Activated B cell treated with CpG ODN at 0.5 μM for 24 hours (primary cell): ENCODE measurements around the gene MMEL1. TPM values are rescaled to one million over a fixed set of nuclear protein-coding genes. Genes with fewer than 3 reads are reported as not detected.
"Not testable (repeated sequence)": the region's sequence is repeated elsewhere in the genome, so short reads cannot be mapped to it uniquely, and the experiment has no call there.

Experiments
- ATAC-seq: fragments of 200-7000 bp; cut with Tn5 transposase; one replicate; pipeline ENCODE4 v1.10.0; 2021; ENCODE audit warnings: low read depth, mild to moderate bottlenecking, moderate library complexity
- CTCF ChIA-PET: fragments of 350-600 bp; sonication (Branson Sonifier 250); formaldehyde crosslinking; loops from one replicate; lab custom pipeline; 2021; ENCODE audit warnings: antibody characterized with exemption; lab: Charles Lee
- POLR2A ChIA-PET: fragments of 350-600 bp; sonication (Branson Sonifier 250); formaldehyde crosslinking; loops from one replicate; lab custom pipeline; 2021; ENCODE audit warnings: antibody characterized with exemption; lab: Charles Lee
- DNase-seq: peaks from one replicate; pipeline ENCODE4 v3.0.0; 2022
- H3K27ac Mint-ChIP-seq: one replicate; pipeline ENCODE4 v1.8.0; 2020; ENCODE audit warnings: mixed read lengths
- H3K27me3 Mint-ChIP-seq: one replicate; pipeline ENCODE4 v1.8.0; 2021; ENCODE audit warnings: mixed read lengths
- H3K36me3 Mint-ChIP-seq: one replicate; pipeline ENCODE4 v1.8.0; 2021; ENCODE audit warnings: low read depth, mixed read lengths
- H3K4me1 Mint-ChIP-seq: one replicate; pipeline ENCODE4 v1.8.0; 2021; ENCODE audit warnings: mixed read lengths
- H3K4me3 Mint-ChIP-seq: one replicate; pipeline ENCODE4 v1.8.0; 2020; ENCODE audit warnings: mild to moderate bottlenecking, mixed read lengths
- H3K9me3 Mint-ChIP-seq: one replicate; pipeline ENCODE4 v1.8.0; 2020; ENCODE audit warnings: mixed read lengths
- CTCF ChIP-seq: fragments of 200-600 bp; IDR thresholded peaks from one replicate; pipeline ENCODE4 v1.8.0; 2022; ENCODE audit warnings: antibody characterized with exemption, mild to moderate bottlenecking
- intact Hi-C: fragments of 100-400 bp; cut with micrococcal nuclease; formaldehyde crosslinking; loops from one replicate; pipeline ENCODE4 v1.15.1; 2024
- total RNA-seq: library from RNA; stranded (reverse); gene quantifications from 2 replicates; pipeline ENCODE4 v1.2.3, GENCODE V29; 2022

Gene MMEL1
- total RNA-seq, 1 donor from 2014 or later: not detected

GRCh38 chr1:2583871-2584351 is 48.9 kb downstream of the MMEL1 start:
- H3K27ac Mint-ChIP-seq: peak overlapping the region; percentile 93
- H3K9me3 Mint-ChIP-seq: peaks cover 3% of the 10 kb centered on the region
- POLR2A ChIA-PET: interaction anchor here (1.2 to 8.1 kb wide), 5 partner anchors 13 to 58 kb away, joined by 4 to 224 read pairs (median 48); partner anchors contain the start of genes PANK4 and TNFRSF14
- no peak for DNase-seq
- peak overlapping the region; percentile 7 for H3K4me3 Mint-ChIP-seq
- intact Hi-C loops: loop anchor here (10.0 kb wide), 2 partner anchors 809 to 1321 kb away; partner anchors contain the start of genes C1orf174 and NADK
- TF ChIP-seq CTCF: no peak
- CTCF ChIA-PET: interaction anchor here (1.4 to 3.7 kb wide), 4 partner anchors 23 to 58 kb away, joined by 3 to 39 read pairs (median 12); partner anchors contain the start of genes PANK4 and TNFRSF14
- peaks cover 5% of the 10 kb centered on the region for H3K36me3 Mint-ChIP-seq
- H3K27me3 Mint-ChIP-seq: no peaks in the 10 kb centered on the region
- peaks cover 68% of the 10 kb centered on the region for H3K4me1 Mint-ChIP-seq
- ATAC-seq: no peak

GRCh38 chr1:2583331-2583791 is 49.5 kb downstream of the MMEL1 start:
- DNase-seq (no peak), ATAC-seq (no peak)
- intact Hi-C loops: loop anchor here (10.0 kb wide), 2 partner anchors 809 to 1321 kb away; partner anchors contain the start of genes C1orf174 and NADK
- CTCF ChIA-PET: interaction anchor here (1.4 to 3.7 kb wide), 3 partner anchors 28 to 57 kb away, joined by 3 to 39 read pairs (median 13); partner anchors contain the start of genes PANK4 and TNFRSF14
- Mint-ChIP-seq H3K36me3 (peaks cover 5% of the 10 kb centered on the region), H3K27ac (peak overlapping the region; percentile 93), H3K9me3 (peaks cover 3% of the 10 kb centered on the region), H3K4me1 (peaks cover 74% of the 10 kb centered on the region), H3K27me3 (no peaks in the 10 kb centered on the region), H3K4me3 (peak overlapping the region; percentile 7)
- no peak for TF ChIP-seq CTCF
- POLR2A ChIA-PET: interaction anchor here (1.2 to 8.1 kb wide), 4 partner anchors 21 to 57 kb away, joined by 4 to 224 read pairs (median 128); partner anchors contain the start of genes PANK4 and TNFRSF14

- intact Hi-C loops: loop anchor here (10.0 kb wide), 2 partner anchors 808 to 1322 kb away; partner anchors contain the start of genes C1orf174 and NADK
- DNase-seq (no peak), ATAC-seq (no peak)
- Mint-ChIP-seq H3K4me3 (peak overlapping the region; percentile 9), H3K27ac (peak overlapping the region; percentile 93), H3K9me3 (peaks cover 3% of the 10 kb centered on the region), H3K27me3 (no peaks in the 10 kb centered on the region), H3K4me1 (peaks cover 76% of the 10 kb centered on the region), H3K36me3 (peaks cover 5% of the 10 kb centered on the region)
- POLR2A ChIA-PET: interaction anchor here (6.5 to 8.1 kb wide), 2 partner anchors 26 to 35 kb away, joined by 209 to 224 read pairs; partner anchors contain the start of gene TNFRSF14
- CTCF ChIA-PET: interaction anchor here (1.4 kb wide), 1 partner anchor 56 kb away, joined by 3 read pairs; the partner anchor contains the start of gene PANK4
- no peak for TF ChIP-seq CTCF
These were observed 50.4 kb downstream of the MMEL1 start for GRCh38 chr1:2582391-2582790.

- ChIA-PET POLR2A (interaction anchor here (0.6 to 8.1 kb wide), 4 partner anchors 11 to 62 kb away, joined by 3 to 224 read pairs (median 34); partner anchors contain the start of gene TNFRSF14), CTCF (no interaction called here)
- H3K4me3 Mint-ChIP-seq: peak overlapping the region; percentile 64
- DNase-seq: no peak
- intact Hi-C loops: loop anchor here (10.0 kb wide), 2 partner anchors 806 to 1324 kb away; partner anchors contain the start of genes C1orf174 and NADK
- no peak for TF ChIP-seq CTCF
- H3K27ac Mint-ChIP-seq: peak overlapping the region; percentile 93
- peaks cover 91% of the 10 kb centered on the region for H3K4me1 Mint-ChIP-seq
- peaks cover 3% of the 10 kb centered on the region for H3K36me3 Mint-ChIP-seq
- ATAC-seq: no peak
- H3K27me3 Mint-ChIP-seq: no peaks in the 10 kb centered on the region
- peaks cover 3% of the 10 kb centered on the region for H3K9me3 Mint-ChIP-seq
These were observed 52.1 kb downstream of the MMEL1 start for GRCh38 chr1:2580691-2581090.

GRCh38 chr1:2578758-2579118 is 54.1 kb downstream of the MMEL1 start:
- POLR2A ChIA-PET: interaction anchor here (0.8 to 4.8 kb wide), 6 partner anchors 8 to 385 kb away, joined by 3 to 81 read pairs (median 34); partner anchors contain the start of genes PANK4, PRXL2B and TNFRSF14
- CTCF ChIA-PET: interaction anchor here (1.4 kb wide), 1 partner anchor 24 kb away, joined by 3 read pairs; no protein-coding TSS in a partner anchor
- peak overlapping the region; percentile 75 for H3K4me3 Mint-ChIP-seq
- no peak for TF ChIP-seq CTCF
- peaks cover 9% of the 10 kb centered on the region for H3K9me3 Mint-ChIP-seq
- peaks cover 3% of the 10 kb centered on the region for H3K36me3 Mint-ChIP-seq
- no peaks in the 10 kb centered on the region for H3K27me3 Mint-ChIP-seq
- H3K27ac Mint-ChIP-seq: peak overlapping the region; percentile 95
- ATAC-seq (no peak), DNase-seq (no peak)
- intact Hi-C loops: loop anchor here (1.0 kb wide), 2 partner anchors 22 to 30 kb away; partner anchors contain the start of gene TNFRSF14
- peaks cover 89% of the 10 kb centered on the region for H3K4me1 Mint-ChIP-seq

GRCh38 chr1:2577565-2578075 is 55.2 kb downstream of the MMEL1 start:
- H3K27me3 Mint-ChIP-seq, H3K36me3 Mint-ChIP-seq: not testable (repeated sequence)
- Mint-ChIP-seq H3K4me3 (peak overlapping the region; percentile 78), H3K27ac (peak overlapping the region; percentile 95), H3K4me1 (peaks cover 88% of the 10 kb centered on the region), H3K9me3 (peaks cover 17% of the 10 kb centered on the region)
- ATAC-seq: peak; percentile 45
- peak; percentile 49 for DNase-seq
- CTCF ChIA-PET: interaction anchor here (0.9 to 1.4 kb wide), 5 partner anchors 8 to 52 kb away, joined by 3 to 4 read pairs (median 3); partner anchors contain the start of genes PANK4 and TNFRSF14
- POLR2A ChIA-PET: interaction anchor here (0.7 to 4.8 kb wide), 11 partner anchors 9 to 384 kb away, joined by 3 to 81 read pairs (median 5); partner anchors contain the start of genes MORN1, PANK4, PRXL2B and RER1
- intact Hi-C loops: loop anchor here (1.0 kb wide), 2 partner anchors 21 to 29 kb away; partner anchors contain the start of gene TNFRSF14
